ENCODE measurements around the gene SNX24.

GRCh38 chr5:122858451-122858850, 13.0 kb downstream of the SNX24 start:
- TF ChIP-seq EZH2 (IDR thresholded peaks at IDR 0.05): no peak
- no peak for TF ChIP-seq SRF (IDR thresholded peaks at IDR 0.05; ENCODE audit: low read depth)
- TF ChIP-seq SP1 (IDR thresholded peaks at IDR 0.05; ENCODE audit: low read depth): no peak
- no peak for TF ChIP-seq CBX3 (IDR thresholded peaks at IDR 0.05; ENCODE audit: low read depth)
